Middle frontal gyrus (tissue), 1 donor: ENCODE measurements around the gene NTNG1.

Source experiments
- DNase-seq: peaks from one replicate; pipeline ENCODE4 v3.0.0-alpha.2; 2015; ENCODE audit warnings: low spot score; ENCODE audit errors: extremely low spot score

Gene NTNG1

GRCh38 chr1:107255469-107255868 is 114.6 kb downstream of the NTNG1 start:
- DNase-seq: no peak

GRCh38 chr1:107262467-107263286 is 121.8 kb downstream of the NTNG1 start:
- DNase-seq: no peak

DNA sequence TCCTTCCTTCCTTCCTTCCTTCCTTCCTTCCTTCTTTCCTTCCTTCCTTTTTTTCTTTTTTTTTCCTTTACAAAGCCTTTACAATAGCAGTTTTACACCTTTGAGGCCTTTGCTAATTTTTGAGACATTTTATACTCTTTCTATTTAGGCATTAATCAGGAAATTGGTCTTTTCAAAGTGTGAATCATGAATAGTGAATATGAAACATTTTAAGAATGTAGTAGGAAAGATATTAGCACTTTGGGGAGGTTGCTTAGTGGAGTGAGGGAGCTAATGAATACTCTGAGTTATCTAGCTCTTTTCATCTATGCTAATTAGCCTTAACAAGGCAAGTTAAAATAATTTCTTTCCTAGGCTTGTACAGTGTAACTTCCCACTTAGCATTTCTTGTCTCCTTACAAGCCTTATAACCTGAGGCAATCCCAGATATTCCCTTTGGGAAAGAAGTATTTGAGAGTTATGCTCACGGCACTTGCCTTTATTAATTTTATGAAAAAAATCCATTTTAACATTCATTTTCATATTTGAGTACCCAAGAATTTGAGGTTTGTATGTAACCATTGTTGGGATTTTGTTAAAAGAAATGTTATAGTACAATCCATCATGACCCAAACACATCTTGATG is 122.6 kb downstream of the NTNG1 start:
- no peak for DNase-seq

DNA sequence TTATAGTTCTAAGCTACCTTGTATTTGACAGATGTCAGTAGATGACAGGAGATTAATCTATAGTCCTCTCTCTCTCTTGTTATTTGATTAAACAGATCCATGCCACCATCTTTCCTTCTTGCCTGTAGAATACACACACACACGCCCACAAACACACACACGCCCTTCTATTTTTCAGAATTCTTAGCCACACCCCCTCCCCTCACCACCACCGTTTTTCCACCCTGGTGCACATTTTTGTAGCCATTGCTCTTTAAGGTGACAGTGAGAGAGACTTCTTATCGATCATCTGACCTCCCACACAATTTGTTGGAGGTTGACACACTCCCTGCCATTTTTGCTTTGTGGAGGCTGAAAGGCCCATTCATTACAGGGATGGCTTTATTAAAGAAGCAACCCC is 123.2 kb downstream of the NTNG1 start:
- no peak for DNase-seq

- DNase-seq: no peak
Measured at GRCh38 chr1:107264561-107264960, 123.7 kb downstream of the NTNG1 start.

- no peak for DNase-seq
Measured at GRCh38 chr1:107267489-107267888, 126.7 kb downstream of the NTNG1 start.

DNA sequence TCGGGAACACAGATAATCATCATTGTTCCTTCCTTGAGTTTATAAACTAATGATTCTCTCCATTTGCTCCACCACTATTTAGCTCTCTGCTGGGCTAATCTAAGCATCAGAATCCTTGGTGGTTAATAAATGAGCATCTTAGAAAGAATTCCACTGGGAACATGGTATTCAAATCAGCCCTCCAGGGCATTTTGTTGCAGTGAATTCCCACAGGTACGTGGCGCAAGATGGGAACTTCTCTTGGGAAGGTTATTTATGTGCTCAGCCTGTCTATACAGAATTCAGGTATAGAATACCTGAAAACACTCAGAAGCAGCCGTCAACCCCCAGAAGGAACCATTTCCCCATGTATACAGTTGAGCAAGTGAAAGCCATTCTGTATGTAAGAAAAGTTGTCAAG is 131.5 kb downstream of the NTNG1 start:
- DNase-seq: no peak

DNA sequence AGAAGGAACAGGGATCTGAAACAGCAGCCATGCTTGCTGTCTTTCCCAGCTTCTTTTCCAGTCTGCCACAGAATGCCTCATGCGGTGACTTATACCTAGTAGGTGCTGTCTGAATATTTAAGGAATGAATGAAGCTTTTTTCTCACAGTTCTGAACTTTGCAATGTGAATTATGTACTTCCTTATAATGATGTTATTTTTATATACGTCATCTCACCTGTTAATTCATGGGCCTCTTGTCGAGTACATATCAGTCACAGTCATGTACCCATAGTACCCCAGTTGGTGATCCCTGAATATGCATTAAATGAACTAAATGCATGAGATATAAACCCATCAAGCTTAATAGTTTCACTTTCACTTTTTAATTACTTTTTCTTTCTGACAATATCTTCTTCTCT is 132.7 kb downstream of the NTNG1 start:
- DNase-seq: no peak

DNA sequence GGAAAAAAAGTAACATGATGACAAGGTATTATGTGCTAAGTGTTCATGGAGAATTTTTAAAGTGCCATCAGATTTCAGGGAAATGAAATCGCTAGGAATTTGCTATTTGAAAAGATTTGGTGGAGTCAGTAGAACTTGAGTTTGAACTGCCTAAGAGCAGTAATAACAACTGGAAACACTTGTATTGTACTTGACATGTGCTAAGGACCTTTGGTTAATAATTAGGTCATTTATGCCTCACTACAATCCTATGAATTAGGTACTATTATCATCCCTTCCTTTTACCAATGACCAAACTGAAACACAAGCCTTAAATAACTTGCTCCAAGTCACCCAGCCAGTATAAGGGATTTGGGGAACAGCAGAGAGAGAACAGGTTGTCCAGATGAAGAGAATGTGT is 133.4 kb downstream of the NTNG1 start:
- no peak for DNase-seq

GRCh38 chr1:107276247-107276646 is 135.4 kb downstream of the NTNG1 start:
- no peak for DNase-seq

GRCh38 chr1:107277022-107277421 is 136.2 kb downstream of the NTNG1 start:
- DNase-seq: no peak

DNA sequence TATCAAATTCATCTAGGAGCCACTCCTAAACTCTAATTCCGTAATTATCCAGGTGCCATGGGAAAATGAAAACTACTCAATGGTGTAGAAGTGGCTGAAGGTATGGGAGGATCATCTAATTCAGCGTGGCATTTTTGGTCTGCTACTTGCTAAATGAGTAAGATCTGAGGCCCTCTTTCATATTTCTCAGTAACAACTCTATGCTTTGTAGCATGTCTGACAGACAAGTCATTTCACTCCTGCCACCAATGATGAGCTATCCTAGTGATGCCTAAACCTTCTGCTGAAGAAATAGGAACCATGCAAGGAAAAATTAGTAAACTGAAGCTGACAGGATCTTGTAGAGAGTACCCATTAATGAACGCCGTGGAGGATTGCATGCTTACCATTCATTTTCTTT is 145.3 kb downstream of the NTNG1 start:
- DNase-seq: no peak

- no peak for DNase-seq
Measured at GRCh38 chr1:107291987-107292386, 151.1 kb downstream of the NTNG1 start.

DNA sequence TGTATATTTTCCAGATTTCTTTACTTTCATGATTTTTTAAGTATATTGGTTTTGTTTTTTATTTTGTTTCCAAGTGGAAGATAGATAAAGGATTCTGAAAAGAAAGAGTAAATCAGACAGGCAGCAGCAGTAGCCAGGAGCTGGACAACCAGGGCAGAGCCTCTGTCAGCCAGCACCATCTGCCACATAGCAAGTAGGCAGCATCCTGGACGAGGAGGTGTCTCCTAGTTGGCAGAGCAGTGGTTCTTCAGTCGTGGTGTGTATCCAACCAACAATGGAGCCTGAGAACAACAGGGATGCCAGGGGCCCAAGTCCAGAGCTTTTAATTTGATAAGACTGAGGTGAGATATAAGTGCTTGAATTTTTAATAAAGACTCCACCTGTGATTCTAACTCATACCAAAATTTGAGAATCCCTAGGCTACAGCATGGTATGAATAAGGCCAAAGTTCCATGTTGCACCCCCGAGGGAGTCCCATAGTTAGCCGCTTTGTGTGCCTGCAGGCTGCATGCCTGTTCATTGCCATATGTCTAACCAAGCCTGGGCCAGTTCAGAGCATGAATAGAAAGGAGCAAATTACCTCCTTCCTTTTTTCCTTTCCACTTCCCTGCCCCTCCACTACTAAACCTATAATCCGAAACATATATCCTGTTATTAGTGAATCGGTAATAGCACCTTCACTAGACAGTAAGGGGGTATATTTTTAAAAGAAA is 153.2 kb downstream of the NTNG1 start:
- DNase-seq: no peak

DNA sequence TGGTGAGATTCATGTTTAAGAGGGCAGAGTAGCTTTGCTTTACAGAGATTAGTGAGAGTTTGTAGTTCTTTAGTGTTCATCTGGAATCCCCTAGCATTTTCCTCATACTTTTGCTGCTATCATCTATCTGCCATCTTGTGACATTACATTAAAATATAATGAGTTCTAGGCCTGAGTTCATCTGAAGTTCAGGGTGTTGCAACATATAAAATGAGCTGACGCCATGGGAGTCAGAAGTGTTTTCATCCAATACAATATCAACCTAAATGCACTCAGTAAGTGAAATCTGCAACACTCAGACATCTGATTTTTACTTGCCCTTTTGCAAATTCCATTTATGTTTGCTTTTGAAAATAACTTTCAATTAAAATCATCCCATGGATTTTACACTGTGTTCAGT is 153.8 kb downstream of the NTNG1 start:
- no peak for DNase-seq

GRCh38 chr1:107297681-107298080 is 156.8 kb downstream of the NTNG1 start:
- no peak for DNase-seq

DNA sequence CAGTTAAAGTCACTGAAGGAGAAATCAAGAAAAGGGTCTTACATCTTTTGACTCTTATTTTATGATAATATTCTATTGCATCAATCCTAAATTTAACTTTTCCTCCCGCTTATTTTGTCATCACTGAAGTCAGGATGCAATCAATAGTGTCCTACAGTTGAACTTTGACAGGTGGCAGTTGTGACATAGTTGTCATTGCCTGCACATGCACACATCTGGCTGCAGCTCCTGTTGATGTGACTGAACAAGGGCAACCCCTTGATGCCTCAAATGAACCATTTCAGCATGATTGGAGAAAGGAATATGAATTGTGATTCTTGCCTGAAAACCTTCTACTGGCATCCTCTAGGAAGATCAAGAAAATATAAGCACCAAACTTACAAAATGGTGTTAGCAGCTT is 157.7 kb downstream of the NTNG1 start:
- DNase-seq: no peak

DNA sequence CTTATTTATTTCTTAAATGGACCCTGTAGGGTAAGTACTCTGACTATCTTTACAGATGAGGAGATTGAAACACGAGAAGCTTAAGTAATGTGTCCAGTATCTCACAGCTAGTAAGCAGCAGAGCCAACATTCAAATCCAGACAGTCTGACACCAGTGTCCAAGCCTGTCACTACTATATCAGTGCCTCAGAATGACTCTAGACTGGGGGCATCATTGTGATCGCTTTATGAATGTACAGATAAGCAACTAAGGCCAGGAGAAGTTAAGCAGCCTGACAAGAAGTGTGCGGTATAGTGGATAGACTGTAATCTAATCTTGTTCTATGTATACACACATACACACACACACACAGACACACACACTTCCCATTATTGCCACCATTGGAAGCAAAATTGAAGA is 158.7 kb downstream of the NTNG1 start:
- no peak for DNase-seq

GRCh38 chr1:107309962-107310361 is 169.1 kb downstream of the NTNG1 start:
- DNase-seq: no peak

DNA sequence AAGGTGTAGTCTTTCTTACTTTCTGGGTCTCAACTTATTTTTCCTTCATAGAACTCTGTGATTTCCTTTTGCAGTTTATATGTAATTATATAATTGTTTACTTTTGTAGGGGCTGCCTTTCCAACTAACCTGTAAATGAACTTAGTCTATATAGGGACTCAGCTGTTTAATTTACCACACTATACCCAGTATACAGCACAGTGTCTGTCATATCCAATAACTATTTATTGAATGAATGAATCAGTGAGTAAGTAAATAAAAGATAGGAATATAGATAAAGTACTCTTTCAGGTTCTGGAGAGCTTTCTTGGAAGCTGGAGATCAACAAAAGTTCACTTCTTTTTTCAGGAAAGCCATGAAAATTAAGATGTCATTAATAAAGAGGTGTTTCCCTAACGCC is 174.8 kb downstream of the NTNG1 start:
- DNase-seq: no peak

DNA sequence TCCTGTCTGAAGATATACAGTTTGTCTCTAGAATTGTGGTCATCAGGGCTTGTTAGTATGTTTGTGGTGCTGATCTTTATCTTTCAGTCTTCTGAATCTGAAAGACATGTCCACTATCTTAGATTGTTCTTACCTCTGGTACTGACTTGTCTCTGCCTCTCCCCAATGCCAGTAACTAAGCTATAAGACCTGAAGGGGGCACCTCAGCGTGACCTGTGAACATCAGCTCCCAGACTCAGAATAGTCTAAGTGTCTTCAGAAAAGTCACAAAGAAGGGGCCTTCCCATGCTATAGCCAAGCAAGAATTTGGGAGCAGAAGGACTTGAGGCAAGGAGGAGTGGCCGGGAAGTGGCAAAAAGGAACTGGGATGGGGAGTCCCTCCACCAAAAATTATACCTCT is 178.1 kb downstream of the NTNG1 start:
- DNase-seq: no peak

DNA sequence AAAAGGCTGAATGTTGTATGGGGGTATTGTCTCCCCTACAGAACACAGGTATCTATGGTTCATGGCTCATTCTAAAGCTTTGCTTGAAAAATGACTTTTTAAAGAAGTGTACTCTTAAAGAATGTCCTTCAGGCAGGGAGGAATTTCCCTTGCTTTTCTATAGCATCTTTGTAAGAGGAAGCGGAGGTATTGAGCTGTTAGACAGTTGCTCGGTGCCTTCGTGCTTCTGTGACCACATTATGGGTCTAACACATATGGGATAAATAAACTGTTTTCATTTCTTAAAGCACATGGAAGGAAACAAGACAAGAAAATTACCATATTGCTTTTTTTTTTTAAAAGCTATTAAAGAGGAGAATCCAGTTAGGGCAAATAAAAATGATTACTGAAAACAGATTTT is 182.9 kb downstream of the NTNG1 start:
- no peak for DNase-seq
